ENCODE data around the gene ADRB1. TPM values are rescaled to one million over a fixed set of nuclear protein-coding genes. Genes with fewer than 3 reads are reported as not detected.

The ADRB1 gene
- total RNA-seq, 1 donor from 2014 or later: not detected

DNA sequence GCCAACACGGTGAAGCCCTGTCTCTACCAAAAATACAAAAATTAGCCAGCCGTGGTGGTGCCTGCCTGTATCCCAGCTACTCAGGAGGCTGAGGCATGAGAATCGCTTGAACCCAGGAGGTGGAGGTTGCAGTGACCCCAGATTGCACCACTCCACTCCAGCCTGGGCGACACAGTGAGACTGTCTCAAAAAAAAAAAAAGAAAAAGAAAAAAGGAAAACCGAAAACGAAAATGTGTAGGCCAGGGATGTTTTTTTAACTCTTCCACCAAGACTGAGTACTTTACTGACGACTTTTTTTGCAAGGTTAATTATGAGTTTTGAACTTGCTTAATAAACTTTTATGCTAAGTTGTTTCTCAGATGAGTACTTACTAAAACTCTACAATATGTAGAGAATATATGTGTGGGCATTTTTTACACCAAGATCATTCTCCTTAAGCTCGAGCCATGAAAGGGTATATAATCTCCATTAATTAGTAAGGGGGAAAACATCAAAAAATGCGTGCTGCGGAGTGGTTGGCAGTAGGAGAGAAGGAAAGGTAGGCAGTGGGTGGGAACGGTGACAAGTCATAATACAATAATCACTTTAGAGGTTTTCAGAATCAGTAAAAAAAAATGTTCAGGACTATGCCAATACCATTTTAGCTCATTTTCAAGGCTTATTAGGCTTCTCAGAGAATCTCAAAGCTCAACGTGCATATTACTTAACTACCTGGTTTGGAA, 8.6 kb upstream of the ADRB1 start:
- no peak overlapping the region for H3K27ac Mint-ChIP-seq (ENCODE audit: unreplicated experiment)
- DNase-seq (ENCODE audit: low spot score): no peak
- H3K9me3 Mint-ChIP-seq (ENCODE audit: unreplicated experiment): no peaks in the 10 kb centered on the region
- TF ChIP-seq, protein P1, sequence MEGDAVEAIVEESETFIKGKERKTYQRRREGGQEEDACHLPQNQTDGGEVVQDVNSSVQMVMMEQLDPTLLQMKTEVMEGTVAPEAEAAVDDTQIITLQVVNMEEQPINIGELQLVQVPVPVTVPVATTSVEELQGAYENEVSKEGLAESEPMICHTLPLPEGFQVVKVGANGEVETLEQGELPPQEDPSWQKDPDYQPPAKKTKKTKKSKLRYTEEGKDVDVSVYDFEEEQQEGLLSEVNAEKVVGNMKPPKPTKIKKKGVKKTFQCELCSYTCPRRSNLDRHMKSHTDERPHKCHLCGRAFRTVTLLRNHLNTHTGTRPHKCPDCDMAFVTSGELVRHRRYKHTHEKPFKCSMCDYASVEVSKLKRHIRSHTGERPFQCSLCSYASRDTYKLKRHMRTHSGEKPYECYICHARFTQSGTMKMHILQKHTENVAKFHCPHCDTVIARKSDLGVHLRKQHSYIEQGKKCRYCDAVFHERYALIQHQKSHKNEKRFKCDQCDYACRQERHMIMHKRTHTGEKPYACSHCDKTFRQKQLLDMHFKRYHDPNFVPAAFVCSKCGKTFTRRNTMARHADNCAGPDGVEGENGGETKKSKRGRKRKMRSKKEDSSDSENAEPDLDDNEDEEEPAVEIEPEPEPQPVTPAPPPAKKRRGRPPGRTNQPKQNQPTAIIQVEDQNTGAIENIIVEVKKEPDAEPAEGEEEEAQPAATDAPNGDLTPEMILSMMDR (IDR thresholded peaks at IDR 0.05; ENCODE audit: unreplicated experiment): no peak
- no peaks in the 10 kb centered on the region for H3K36me3 Mint-ChIP-seq (ENCODE audit: low read depth, unreplicated experiment)
- no peak overlapping the region for H3K4me3 Mint-ChIP-seq (ENCODE audit: unreplicated experiment)
- H3K27me3 Mint-ChIP-seq (ENCODE audit: unreplicated experiment): no peaks in the 10 kb centered on the region
- peaks cover 3% of the 10 kb centered on the region for H3K4me1 Mint-ChIP-seq (ENCODE audit: unreplicated experiment)

DNA sequence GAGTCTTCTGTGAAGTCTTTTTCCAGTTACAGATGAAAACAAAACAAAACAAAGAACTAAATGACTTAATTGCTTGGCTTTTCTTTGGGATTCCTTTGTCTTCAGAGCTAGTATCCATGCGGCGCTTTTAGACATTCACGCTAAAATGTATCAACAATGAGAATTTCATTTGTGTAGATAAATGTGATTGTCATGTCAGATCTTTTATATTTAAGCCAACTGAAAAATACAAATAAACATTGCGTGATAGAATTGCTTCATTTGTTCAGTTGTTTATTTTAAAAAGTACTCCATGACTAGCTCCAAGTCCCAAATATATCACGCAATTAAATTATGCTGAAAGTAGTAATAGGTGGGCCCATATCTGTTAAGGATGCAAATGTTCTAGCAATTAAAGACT, 7.9 kb upstream of the ADRB1 start:
- Mint-ChIP-seq H3K9me3 (ENCODE audit: unreplicated experiment) (no peaks in the 10 kb centered on the region), H3K27me3 (ENCODE audit: unreplicated experiment) (peaks cover 1% of the 10 kb centered on the region), H3K36me3 (ENCODE audit: low read depth, unreplicated experiment) (no peaks in the 10 kb centered on the region), H3K4me3 (ENCODE audit: unreplicated experiment) (no peak overlapping the region), H3K27ac (ENCODE audit: unreplicated experiment) (no peak overlapping the region), H3K4me1 (ENCODE audit: unreplicated experiment) (peaks cover 3% of the 10 kb centered on the region)
- TF ChIP-seq, protein P1 (IDR thresholded peaks at IDR 0.05; ENCODE audit: unreplicated experiment): no peak
- no peak for DNase-seq (ENCODE audit: low spot score)

DNA sequence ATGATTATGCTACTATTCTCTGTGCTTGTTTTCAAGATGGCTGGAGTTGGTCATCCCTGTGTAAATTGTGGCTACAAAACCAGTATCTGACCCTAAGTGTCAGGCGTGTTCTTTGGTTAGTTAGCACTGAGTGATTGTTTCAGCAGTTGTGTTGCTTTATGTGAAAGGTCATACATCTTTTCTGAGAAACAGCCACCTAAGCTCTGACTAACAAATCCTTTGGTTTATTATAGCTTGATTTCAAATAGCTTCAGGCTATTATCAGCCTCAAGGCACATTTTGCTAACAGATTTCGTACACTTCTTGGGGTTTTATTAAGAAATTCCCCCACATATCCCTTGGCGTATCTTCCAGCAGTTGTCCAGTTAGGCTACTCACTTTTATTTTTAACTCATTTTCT, 4.8 kb upstream of the ADRB1 start:
- Mint-ChIP-seq H3K27ac (ENCODE audit: unreplicated experiment) (no peak overlapping the region), H3K27me3 (ENCODE audit: unreplicated experiment) (peaks cover 11% of the 10 kb centered on the region), H3K4me3 (ENCODE audit: unreplicated experiment) (no peak overlapping the region), H3K4me1 (ENCODE audit: unreplicated experiment) (peaks cover 4% of the 10 kb centered on the region), H3K36me3 (ENCODE audit: low read depth, unreplicated experiment) (no peaks in the 10 kb centered on the region), H3K9me3 (ENCODE audit: unreplicated experiment) (no peaks in the 10 kb centered on the region)
- DNase-seq (ENCODE audit: low spot score): no peak
- TF ChIP-seq, protein P1 (IDR thresholded peaks at IDR 0.05; ENCODE audit: unreplicated experiment): no peak

DNA sequence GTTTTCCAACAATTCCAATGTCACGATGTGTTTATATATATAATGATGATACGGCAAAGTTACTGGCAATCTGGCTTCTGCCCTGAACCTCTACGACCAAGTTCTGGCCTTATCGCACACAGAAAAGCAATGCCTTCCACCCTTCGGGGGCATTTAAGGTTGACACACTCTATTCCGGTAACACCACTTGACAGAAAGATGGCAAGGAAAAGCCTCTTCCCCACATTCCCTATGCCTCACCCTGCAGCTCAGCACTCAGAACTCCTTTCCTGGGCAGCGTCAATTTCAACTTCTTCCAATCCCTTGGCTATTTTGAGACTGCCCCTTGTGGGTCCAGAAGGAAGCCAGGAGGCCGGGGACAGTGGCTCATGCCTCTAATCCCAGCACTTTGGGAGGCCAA, 2.5 kb upstream of the ADRB1 start:
- H3K9me3 Mint-ChIP-seq (ENCODE audit: unreplicated experiment): no peaks in the 10 kb centered on the region
- H3K4me3 Mint-ChIP-seq (ENCODE audit: unreplicated experiment): no peak overlapping the region
- peaks cover 8% of the 10 kb centered on the region for H3K4me1 Mint-ChIP-seq (ENCODE audit: unreplicated experiment)
- no peaks in the 10 kb centered on the region for H3K36me3 Mint-ChIP-seq (ENCODE audit: low read depth, unreplicated experiment)
- DNase-seq (ENCODE audit: low spot score): no peak
- TF ChIP-seq, protein P1 (IDR thresholded peaks at IDR 0.05; ENCODE audit: unreplicated experiment): no peak
- no peak overlapping the region for H3K27ac Mint-ChIP-seq (ENCODE audit: unreplicated experiment)
- H3K27me3 Mint-ChIP-seq (ENCODE audit: unreplicated experiment): peaks cover 19% of the 10 kb centered on the region

DNA sequence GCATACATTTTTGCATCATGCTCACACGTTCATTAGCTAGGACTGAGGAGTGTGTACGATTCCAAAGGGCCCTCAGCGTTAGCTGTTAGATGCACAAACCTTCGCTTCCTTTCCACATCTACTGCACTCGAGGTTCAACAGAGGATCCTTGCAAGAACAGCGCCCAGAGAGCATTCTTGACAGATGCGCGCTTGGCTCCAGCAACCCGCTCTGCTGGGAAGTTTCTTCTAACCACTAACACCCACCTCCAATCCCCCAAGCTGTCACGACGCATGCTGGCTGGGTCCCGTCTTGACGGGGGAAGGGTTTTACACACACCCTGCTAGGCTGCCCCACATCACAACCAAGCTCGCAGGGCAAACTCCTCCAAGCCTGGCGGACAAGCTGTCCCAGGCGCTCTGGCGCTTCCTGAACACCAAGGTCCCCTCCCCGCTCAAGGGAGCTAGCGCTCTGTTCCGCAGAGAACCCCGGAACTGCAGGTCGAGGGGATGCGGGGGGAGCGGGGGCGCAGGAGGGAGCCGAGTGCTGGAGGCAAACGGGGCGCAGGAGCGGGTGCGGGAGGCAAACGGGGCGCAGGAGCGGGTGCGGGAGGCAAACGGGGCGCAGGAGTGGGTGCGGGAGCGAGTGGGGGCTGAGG, 653 bp upstream of the ADRB1 start:
- peaks cover 8% of the 10 kb centered on the region for H3K4me1 Mint-ChIP-seq (ENCODE audit: unreplicated experiment)
- TF ChIP-seq, protein P1 (IDR thresholded peaks at IDR 0.05; ENCODE audit: unreplicated experiment): no peak
- no peak overlapping the region for H3K27ac Mint-ChIP-seq (ENCODE audit: unreplicated experiment)
- H3K36me3 Mint-ChIP-seq (ENCODE audit: low read depth, unreplicated experiment): no peaks in the 10 kb centered on the region
- no peaks in the 10 kb centered on the region for H3K9me3 Mint-ChIP-seq (ENCODE audit: unreplicated experiment)
- peaks cover 20% of the 10 kb centered on the region for H3K27me3 Mint-ChIP-seq (ENCODE audit: unreplicated experiment)
- peak overlapping the region; percentile 45 for H3K4me3 Mint-ChIP-seq (ENCODE audit: unreplicated experiment)
- DNase-seq (ENCODE audit: low spot score): peak; percentile 25
